ENCODE measurements around the gene CALB2.
A peak's percentile ranks its signal among the peaks of the same experiment; 100 is the strongest.

Gene CALB2

DNA sequence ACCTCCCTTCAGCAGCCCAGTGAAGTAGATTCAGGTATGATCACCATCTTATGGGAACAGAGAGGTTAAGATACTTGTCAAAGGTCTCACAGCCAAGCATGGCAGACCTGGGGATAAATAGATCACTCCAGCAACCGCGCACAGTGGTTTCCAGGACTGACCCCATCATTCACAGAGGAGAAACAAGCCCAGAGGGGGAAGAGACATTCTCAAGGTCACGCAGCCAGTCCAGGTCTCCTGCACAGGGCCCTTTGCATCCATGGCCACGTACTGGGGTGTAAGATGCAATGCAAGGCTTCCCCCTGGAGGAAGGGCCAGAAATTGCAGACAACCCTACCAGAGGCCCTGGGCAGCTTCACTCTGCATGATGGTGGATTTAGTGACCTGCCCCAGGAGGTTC, 63.4 kb downstream of the CALB2 start:
- Histone ChIP-seq H3K9me3 (ENCODE audit: insufficient read depth, low read depth, low read length) (no peaks in the 10 kb centered on the region), H3K4me3 (ENCODE audit: low read length) (no peak overlapping the region), H3K27ac (ENCODE audit: low read length) (no peak overlapping the region), H3K9ac (ENCODE audit: low read depth, low read length) (no peak overlapping the region), H3K27me3 (ENCODE audit: insufficient read depth, low read length) (peaks cover 33% of the 10 kb centered on the region), H3K4me1 (ENCODE audit: insufficient read depth, low read length) (no peaks in the 10 kb centered on the region), H3K36me3 (ENCODE audit: insufficient read depth, low read depth, low read length) (no peaks in the 10 kb centered on the region)

DNA sequence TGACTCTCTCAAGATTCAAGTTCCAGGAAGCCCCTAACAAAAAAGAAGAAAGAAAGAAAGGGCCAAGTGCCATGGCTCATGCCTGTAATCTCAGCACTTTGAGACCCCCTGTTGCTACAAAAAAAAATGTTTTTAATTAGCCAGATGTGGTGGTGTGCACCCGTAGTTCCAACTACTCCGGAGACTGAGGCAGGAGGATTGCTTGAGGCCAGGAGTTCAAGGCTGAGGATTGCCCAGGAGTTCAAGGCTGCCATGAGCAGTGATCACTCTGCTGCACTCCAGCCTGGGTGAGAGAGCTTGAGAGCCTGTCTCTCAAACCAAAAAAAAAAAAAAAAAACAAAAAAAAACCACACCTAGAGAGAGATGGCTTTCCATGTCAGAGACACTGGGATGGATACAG, 64.5 kb downstream of the CALB2 start:
- H3K27ac ChIP-seq (ENCODE audit: low read length), result no peak overlapping the region
- peaks cover 32% of the 10 kb centered on the region for H3K27me3 ChIP-seq (ENCODE audit: insufficient read depth, low read length)
- no peaks in the 10 kb centered on the region for H3K4me1 ChIP-seq (ENCODE audit: insufficient read depth, low read length)
- no peak overlapping the region for H3K4me3 ChIP-seq (ENCODE audit: low read length)
- no peak overlapping the region for H3K9ac ChIP-seq (ENCODE audit: low read depth, low read length)
- H3K9me3 ChIP-seq (ENCODE audit: insufficient read depth, low read depth, low read length), result no peaks in the 10 kb centered on the region
- no peaks in the 10 kb centered on the region for H3K36me3 ChIP-seq (ENCODE audit: insufficient read depth, low read depth, low read length)

DNA sequence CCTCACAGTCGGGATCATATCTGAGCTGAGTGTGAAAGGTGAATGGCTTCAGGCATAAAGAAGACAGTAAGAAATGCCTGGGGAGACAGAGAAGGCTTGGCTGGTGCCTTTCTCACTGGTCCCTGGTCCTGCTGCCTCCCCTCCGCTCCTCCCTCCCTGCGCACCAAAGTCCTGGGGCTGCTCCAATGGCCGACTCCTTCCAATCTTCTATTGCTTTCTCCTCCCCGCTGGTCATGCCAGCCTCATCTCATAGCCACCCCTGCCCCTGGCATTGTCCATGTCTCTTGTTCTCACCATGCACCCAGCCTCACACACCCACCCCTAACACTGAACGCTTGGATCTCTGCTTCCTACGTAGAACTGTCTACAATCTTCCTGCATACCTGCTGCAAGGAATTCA, 65.3 kb downstream of the CALB2 start:
- Histone ChIP-seq H3K36me3 (ENCODE audit: insufficient read depth, low read depth, low read length) (no peaks in the 10 kb centered on the region), H3K9ac (ENCODE audit: low read depth, low read length) (no peak overlapping the region), H3K4me3 (ENCODE audit: low read length) (no peak overlapping the region), H3K4me1 (ENCODE audit: insufficient read depth, low read length) (no peaks in the 10 kb centered on the region), H3K27ac (ENCODE audit: low read length) (no peak overlapping the region), H3K27me3 (ENCODE audit: insufficient read depth, low read length) (peaks cover 33% of the 10 kb centered on the region), H3K9me3 (ENCODE audit: insufficient read depth, low read depth, low read length) (no peaks in the 10 kb centered on the region; the same call in 1 of the 2 replicates)

DNA sequence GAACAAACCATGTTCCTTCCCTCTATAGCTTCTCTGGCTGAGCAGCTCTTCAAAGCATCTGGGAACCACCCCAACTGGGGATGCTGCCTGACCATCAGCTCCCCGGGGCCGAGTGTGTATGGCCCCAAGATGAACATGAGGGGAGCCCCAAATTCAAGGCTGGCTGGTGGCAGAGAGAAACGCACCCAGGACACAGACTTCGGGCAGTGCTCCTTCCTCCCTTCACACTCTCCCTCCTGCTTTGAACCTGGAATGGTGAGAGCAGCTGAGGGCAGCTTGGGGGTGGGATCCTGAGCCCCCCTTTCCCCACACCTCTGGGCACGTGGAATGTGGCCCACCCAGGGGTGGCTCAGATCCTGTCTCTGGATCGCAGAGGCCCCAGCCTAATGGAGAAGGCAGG, 66.1 kb downstream of the CALB2 start:
- H3K4me3 ChIP-seq (ENCODE audit: low read length), result no peak overlapping the region
- no peaks in the 10 kb centered on the region for H3K36me3 ChIP-seq (ENCODE audit: insufficient read depth, low read depth, low read length)
- peaks cover 40% of the 10 kb centered on the region for H3K27me3 ChIP-seq (ENCODE audit: insufficient read depth, low read length)
- no peaks in the 10 kb centered on the region for H3K4me1 ChIP-seq (ENCODE audit: insufficient read depth, low read length)
- H3K9ac ChIP-seq (ENCODE audit: low read depth, low read length), result no peak overlapping the region
- no peaks in the 10 kb centered on the region; the same call in 1 of the 2 replicates for H3K9me3 ChIP-seq (ENCODE audit: insufficient read depth, low read depth, low read length)
- no peak overlapping the region for H3K27ac ChIP-seq (ENCODE audit: low read length)

- Histone ChIP-seq H3K36me3 (ENCODE audit: insufficient read depth, low read depth, low read length) (no peaks in the 10 kb centered on the region), H3K4me1 (ENCODE audit: insufficient read depth, low read length) (no peaks in the 10 kb centered on the region), H3K27me3 (ENCODE audit: insufficient read depth, low read length) (peaks cover 51% of the 10 kb centered on the region), H3K9ac (ENCODE audit: low read depth, low read length) (no peak overlapping the region; the same call in 1 of the 2 replicates), H3K27ac (ENCODE audit: low read length) (no peak overlapping the region), H3K4me3 (ENCODE audit: low read length) (peak overlapping the region; percentile 75), H3K9me3 (ENCODE audit: insufficient read depth, low read depth, low read length) (no peaks in the 10 kb centered on the region; the same call in 1 of the 2 replicates)
These were observed 67.2 kb downstream of the CALB2 start for GRCh38 chr16:71425746-71426068.

- no peaks in the 10 kb centered on the region for H3K36me3 ChIP-seq (ENCODE audit: insufficient read depth, low read depth, low read length)
- no peaks in the 10 kb centered on the region for H3K4me1 ChIP-seq (ENCODE audit: insufficient read depth, low read length)
- H3K27ac ChIP-seq (ENCODE audit: low read length), result no peak overlapping the region
- peaks cover 53% of the 10 kb centered on the region for H3K27me3 ChIP-seq (ENCODE audit: insufficient read depth, low read length)
- H3K4me3 ChIP-seq (ENCODE audit: low read length), result peak overlapping the region; percentile 75
- no peaks in the 10 kb centered on the region; the same call in 1 of the 2 replicates for H3K9me3 ChIP-seq (ENCODE audit: insufficient read depth, low read depth, low read length)
- no peak overlapping the region; the same call in 1 of the 2 replicates for H3K9ac ChIP-seq (ENCODE audit: low read depth, low read length)
These were observed 67.8 kb downstream of the CALB2 start for GRCh38 chr16:71426069-71426879.

DNA sequence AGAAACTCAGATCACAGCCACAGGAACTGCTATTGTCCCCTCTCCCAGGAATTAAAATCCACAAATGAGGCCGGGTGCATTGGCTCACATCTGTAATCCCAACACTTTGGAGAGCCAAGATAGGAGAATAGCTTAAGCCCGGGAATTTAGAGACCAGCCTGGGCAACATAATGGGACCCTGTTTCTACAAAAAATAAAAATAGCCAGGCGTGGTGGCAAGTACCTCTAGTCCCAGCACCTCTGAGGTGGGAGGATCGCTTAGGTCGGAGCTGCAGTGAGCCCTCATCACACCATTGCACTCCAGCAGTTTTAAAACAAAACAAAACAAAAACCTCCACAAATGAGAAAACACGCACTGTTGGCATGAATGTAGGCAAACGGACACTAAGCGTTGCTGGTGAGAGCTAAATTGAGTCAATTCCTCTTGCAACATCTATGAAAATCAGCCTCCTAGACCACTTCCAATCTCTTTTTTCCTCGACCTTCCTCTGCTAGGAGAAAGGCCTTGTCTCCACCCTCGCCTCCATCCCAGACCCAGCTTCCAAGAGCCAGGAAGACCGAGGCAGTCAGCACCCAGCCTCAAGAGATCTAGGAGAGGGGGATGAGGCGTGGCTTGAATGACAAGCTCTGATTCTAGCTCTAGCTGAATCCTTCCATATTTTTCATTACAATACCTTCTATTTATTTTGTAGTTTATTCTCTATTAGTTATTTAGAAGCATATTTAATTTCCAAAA, 68.5 kb downstream of the CALB2 start:
- Histone ChIP-seq H3K9ac (ENCODE audit: low read depth, low read length) (no peak overlapping the region), H3K27ac (ENCODE audit: low read length) (no peak overlapping the region), H3K9me3 (ENCODE audit: insufficient read depth, low read depth, low read length) (no peaks in the 10 kb centered on the region; the same call in 1 of the 2 replicates), H3K4me3 (ENCODE audit: low read length) (peak overlapping the region; percentile 0; the same call in 1 of the 2 replicates), H3K4me1 (ENCODE audit: insufficient read depth, low read length) (no peaks in the 10 kb centered on the region), H3K27me3 (ENCODE audit: insufficient read depth, low read length) (peaks cover 53% of the 10 kb centered on the region), H3K36me3 (ENCODE audit: insufficient read depth, low read depth, low read length) (no peaks in the 10 kb centered on the region)

- Histone ChIP-seq H3K9ac (ENCODE audit: low read depth, low read length) (no peak overlapping the region), H3K4me1 (ENCODE audit: insufficient read depth, low read length) (no peaks in the 10 kb centered on the region), H3K9me3 (ENCODE audit: insufficient read depth, low read depth, low read length) (no peaks in the 10 kb centered on the region; the same call in 1 of the 2 replicates), H3K36me3 (ENCODE audit: insufficient read depth, low read depth, low read length) (no peaks in the 10 kb centered on the region), H3K27me3 (ENCODE audit: insufficient read depth, low read length) (peaks cover 53% of the 10 kb centered on the region), H3K4me3 (ENCODE audit: low read length) (no peak overlapping the region), H3K27ac (ENCODE audit: low read length) (no peak overlapping the region)
These were observed 69.9 kb downstream of the CALB2 start for GRCh38 chr16:71428385-71428784.

- H3K4me1 ChIP-seq (ENCODE audit: insufficient read depth, low read length), result no peaks in the 10 kb centered on the region
- H3K27me3 ChIP-seq (ENCODE audit: insufficient read depth, low read length), result peaks cover 49% of the 10 kb centered on the region
- H3K9me3 ChIP-seq (ENCODE audit: insufficient read depth, low read depth, low read length), result no peaks in the 10 kb centered on the region; the same call in 1 of the 2 replicates
- H3K27ac ChIP-seq (ENCODE audit: low read length), result no peak overlapping the region
- H3K36me3 ChIP-seq (ENCODE audit: insufficient read depth, low read depth, low read length), result no peaks in the 10 kb centered on the region
- H3K9ac ChIP-seq (ENCODE audit: low read depth, low read length), result no peak overlapping the region
- no peak overlapping the region for H3K4me3 ChIP-seq (ENCODE audit: low read length)
These were observed 70.4 kb downstream of the CALB2 start for GRCh38 chr16:71428883-71429282.

- Histone ChIP-seq H3K9me3 (ENCODE audit: insufficient read depth, low read depth, low read length) (no peaks in the 10 kb centered on the region; the same call in 1 of the 2 replicates), H3K9ac (ENCODE audit: low read depth, low read length) (no peak overlapping the region), H3K4me3 (ENCODE audit: low read length) (no peak overlapping the region), H3K27ac (ENCODE audit: low read length) (no peak overlapping the region), H3K36me3 (ENCODE audit: insufficient read depth, low read depth, low read length) (no peaks in the 10 kb centered on the region), H3K4me1 (ENCODE audit: insufficient read depth, low read length) (no peaks in the 10 kb centered on the region), H3K27me3 (ENCODE audit: insufficient read depth, low read length) (peaks cover 42% of the 10 kb centered on the region)
These were observed 71.1 kb downstream of the CALB2 start for GRCh38 chr16:71429581-71429980.

DNA sequence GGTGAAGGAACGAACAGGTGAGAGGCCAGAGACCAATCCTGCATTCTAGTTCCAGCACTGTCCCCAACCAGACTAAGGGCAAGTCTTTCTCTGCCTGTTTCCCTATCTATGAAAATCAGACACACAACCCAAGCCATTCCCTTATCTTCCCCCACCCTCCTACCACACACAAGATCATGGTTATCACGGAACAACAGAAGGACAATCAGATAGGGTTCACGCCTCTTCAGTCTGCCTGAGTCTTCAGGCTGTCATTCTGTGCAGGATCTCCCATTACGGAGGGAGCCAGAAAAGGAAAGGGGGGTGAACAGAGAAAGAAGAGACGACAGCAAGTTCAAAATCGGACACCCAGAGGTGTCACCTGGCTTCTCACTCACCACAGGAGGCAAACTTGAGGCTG, 72.2 kb downstream of the CALB2 start:
- Histone ChIP-seq H3K36me3 (ENCODE audit: insufficient read depth, low read depth, low read length) (no peaks in the 10 kb centered on the region), H3K4me1 (ENCODE audit: insufficient read depth, low read length) (no peaks in the 10 kb centered on the region), H3K9ac (ENCODE audit: low read depth, low read length) (no peak overlapping the region), H3K27me3 (ENCODE audit: insufficient read depth, low read length) (peaks cover 30% of the 10 kb centered on the region), H3K9me3 (ENCODE audit: insufficient read depth, low read depth, low read length) (no peaks in the 10 kb centered on the region; the same call in 1 of the 2 replicates), H3K4me3 (ENCODE audit: low read length) (no peak overlapping the region), H3K27ac (ENCODE audit: low read length) (no peak overlapping the region)

DNA sequence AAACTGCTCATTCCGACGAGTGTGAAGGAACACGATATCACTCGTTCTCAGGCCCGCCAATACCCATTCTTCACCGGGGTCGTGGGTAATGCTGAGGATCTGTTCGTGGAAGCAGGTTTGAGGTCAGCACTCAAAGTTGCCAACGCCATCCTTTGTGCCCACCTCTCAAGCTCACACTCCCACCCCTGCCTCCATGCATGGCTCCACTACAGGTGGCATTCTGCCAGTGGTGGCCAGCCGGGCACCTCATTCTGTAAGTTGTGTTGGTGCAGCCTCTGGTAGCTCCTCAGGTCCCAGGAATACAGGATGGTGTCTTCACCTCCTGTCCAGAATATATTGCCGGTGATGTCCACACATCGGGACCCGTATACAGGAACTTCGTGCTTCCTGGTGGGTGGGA, 72.7 kb downstream of the CALB2 start:
- Histone ChIP-seq H3K4me3 (ENCODE audit: low read length) (no peak overlapping the region), H3K27ac (ENCODE audit: low read length) (no peak overlapping the region), H3K27me3 (ENCODE audit: insufficient read depth, low read length) (peaks cover 26% of the 10 kb centered on the region), H3K9me3 (ENCODE audit: insufficient read depth, low read depth, low read length) (no peaks in the 10 kb centered on the region; the same call in 1 of the 2 replicates), H3K9ac (ENCODE audit: low read depth, low read length) (no peak overlapping the region), H3K4me1 (ENCODE audit: insufficient read depth, low read length) (no peaks in the 10 kb centered on the region), H3K36me3 (ENCODE audit: insufficient read depth, low read depth, low read length) (no peaks in the 10 kb centered on the region)
